Esophagus squamous epithelium (tissue), 4 donors: Measurements from ENCODE around the gene DOHH.
"Not testable (repeated sequence)": the region's sequence is repeated elsewhere in the genome, so short reads cannot be mapped to it uniquely, and the experiment has no call there.

Source experiments
- POLR2A ChIP-seq, 4 donors: fragments of 450-650 bp; IDR thresholded peaks; one replicate each; pipeline ENCODE4 v1.6.1; 2017; ENCODE audit warnings: antibody characterized with exemption in 4 of 4, mild to moderate bottlenecking in 4 of 4, moderate library complexity in 3 of 4
- TF ChIP-seq, protein P1 (sequence below), 6 experiments: fragments of 450-650 bp in 4 of 6; fragments of 200-600 bp in 2 of 6; sonication (generic) in 2 of 6; IDR thresholded peaks; one replicate each; pipeline ENCODE4 v1.5.1; 2016 to 2019; ENCODE audit warnings: antibody characterized with exemption in 6 of 6, mild to moderate bottlenecking in 4 of 6, moderate library complexity in 4 of 6

DNA sequence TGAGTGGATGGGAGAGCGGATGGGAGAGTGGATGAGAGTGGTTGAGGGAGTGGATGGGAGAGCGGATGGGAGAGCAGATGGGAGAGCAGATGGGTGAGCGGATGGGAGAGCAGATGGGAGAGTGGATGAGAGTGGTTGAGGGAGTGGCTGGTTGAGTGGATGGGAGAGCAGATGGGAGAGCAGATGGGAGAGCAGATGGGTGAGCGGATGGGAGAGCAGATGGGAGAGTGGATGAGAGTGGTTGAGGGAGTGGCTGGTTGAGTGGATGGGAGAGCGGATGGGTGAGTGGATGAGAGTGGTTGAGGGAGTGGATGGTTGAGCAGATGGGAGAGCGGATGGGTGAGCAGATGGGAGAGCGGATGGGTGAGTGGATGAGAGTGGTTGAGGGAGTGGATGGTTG is 28.8 kb upstream of the DOHH start:
- TF ChIP-seq, protein P1, sequence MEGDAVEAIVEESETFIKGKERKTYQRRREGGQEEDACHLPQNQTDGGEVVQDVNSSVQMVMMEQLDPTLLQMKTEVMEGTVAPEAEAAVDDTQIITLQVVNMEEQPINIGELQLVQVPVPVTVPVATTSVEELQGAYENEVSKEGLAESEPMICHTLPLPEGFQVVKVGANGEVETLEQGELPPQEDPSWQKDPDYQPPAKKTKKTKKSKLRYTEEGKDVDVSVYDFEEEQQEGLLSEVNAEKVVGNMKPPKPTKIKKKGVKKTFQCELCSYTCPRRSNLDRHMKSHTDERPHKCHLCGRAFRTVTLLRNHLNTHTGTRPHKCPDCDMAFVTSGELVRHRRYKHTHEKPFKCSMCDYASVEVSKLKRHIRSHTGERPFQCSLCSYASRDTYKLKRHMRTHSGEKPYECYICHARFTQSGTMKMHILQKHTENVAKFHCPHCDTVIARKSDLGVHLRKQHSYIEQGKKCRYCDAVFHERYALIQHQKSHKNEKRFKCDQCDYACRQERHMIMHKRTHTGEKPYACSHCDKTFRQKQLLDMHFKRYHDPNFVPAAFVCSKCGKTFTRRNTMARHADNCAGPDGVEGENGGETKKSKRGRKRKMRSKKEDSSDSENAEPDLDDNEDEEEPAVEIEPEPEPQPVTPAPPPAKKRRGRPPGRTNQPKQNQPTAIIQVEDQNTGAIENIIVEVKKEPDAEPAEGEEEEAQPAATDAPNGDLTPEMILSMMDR (IDR thresholded peaks at IDR 0.05), result not testable (repeated sequence)
- TF ChIP-seq POLR2A (IDR thresholded peaks at IDR 0.05), result not testable (repeated sequence)
